Sigmoid colon (tissue), 4 donors: ENCODE results near the gene ANKRD45.

Experiments
- EP300 ChIP-seq, 4 donors: sonication (generic); formaldehyde crosslinking; IDR thresholded peaks; one replicate each; pipeline ENCODE4 v1.6.1; 2017; ENCODE audit warnings: antibody characterized with exemption in 4 of 4
- TF ChIP-seq, protein P1 (sequence below), 4 experiments: fragments of 450-650 bp in 3 of 4; fragments of 200-600 bp in 1 of 4; IDR thresholded peaks; one replicate each; pipeline ENCODE4 v1.5.1; 2016 to 2019; ENCODE audit warnings: antibody characterized with exemption in 4 of 4, mild to moderate bottlenecking in 3 of 4, moderate library complexity in 2 of 4

DNA sequence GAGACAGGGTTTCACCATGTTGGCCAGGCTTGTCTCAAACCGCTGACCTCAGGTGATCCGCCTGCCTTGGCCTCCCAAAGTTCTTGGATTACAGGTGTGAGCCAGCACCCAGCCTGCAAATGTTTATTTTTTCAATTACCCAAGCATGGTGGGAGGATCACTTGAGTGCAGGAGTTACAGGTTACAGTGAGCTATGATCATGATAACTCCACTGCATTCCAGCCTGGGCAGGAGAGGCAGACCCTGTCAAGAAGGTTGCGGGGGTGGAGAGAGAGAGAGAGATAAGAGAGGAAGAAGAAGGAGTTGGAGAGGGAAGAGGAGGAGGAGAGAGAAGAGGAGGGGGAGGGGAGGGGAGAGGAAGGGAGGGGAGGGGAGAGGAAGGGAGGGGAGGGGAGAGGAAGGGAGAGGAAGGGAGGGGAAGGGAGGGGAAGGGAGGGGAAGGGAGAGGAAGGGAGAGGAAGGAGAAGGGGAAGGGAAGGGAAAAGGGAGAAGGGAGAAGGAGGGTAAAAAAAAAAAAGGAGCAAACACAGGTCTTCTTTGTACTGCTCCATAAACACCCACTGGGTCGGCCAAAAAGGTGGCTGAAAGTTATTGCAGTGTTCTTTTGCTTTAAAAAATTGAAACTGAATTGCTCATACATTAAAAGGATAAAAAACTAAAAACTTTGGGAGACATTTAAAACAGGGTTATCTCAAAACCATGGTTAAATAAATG is 61.0 kb downstream of the ANKRD45 start:
- no peak for TF ChIP-seq EP300 (IDR thresholded peaks at IDR 0.05)
- TF ChIP-seq, protein P1, sequence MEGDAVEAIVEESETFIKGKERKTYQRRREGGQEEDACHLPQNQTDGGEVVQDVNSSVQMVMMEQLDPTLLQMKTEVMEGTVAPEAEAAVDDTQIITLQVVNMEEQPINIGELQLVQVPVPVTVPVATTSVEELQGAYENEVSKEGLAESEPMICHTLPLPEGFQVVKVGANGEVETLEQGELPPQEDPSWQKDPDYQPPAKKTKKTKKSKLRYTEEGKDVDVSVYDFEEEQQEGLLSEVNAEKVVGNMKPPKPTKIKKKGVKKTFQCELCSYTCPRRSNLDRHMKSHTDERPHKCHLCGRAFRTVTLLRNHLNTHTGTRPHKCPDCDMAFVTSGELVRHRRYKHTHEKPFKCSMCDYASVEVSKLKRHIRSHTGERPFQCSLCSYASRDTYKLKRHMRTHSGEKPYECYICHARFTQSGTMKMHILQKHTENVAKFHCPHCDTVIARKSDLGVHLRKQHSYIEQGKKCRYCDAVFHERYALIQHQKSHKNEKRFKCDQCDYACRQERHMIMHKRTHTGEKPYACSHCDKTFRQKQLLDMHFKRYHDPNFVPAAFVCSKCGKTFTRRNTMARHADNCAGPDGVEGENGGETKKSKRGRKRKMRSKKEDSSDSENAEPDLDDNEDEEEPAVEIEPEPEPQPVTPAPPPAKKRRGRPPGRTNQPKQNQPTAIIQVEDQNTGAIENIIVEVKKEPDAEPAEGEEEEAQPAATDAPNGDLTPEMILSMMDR (IDR thresholded peaks at IDR 0.05), result no peak
